Karpas-422 (cell line): Measurements from ENCODE around the gene ERC2. TPM values are rescaled to one million over a fixed set of nuclear protein-coding genes. Genes with fewer than 3 reads are reported as not detected.
"Not testable (repeated sequence)": the region's sequence is repeated elsewhere in the genome, so short reads cannot be mapped to it uniquely, and the experiment has no call there.

ENCODE experiments used
- DNase-seq: peaks from one replicate; pipeline ENCODE4 v3.0.0-alpha.2; 2015
- H2AFZ ChIP-seq: fragments of 200-600 bp; sonication (generic); 2 replicates; pipeline ENCODE4 v1.6.1; 2014; ENCODE audit warnings: antibody characterized with exemption, low read length, mixed read lengths
- H3K27ac ChIP-seq: fragments of 200-600 bp; sonication (generic); 2 replicates; pipeline ENCODE4 v1.5.1; 2014; ENCODE audit warnings: mild to moderate bottlenecking, low read length, moderate library complexity
- H3K27me3 ChIP-seq: fragments of 200-600 bp; sonication (generic); 2 replicates; pipeline ENCODE4 v1.6.1; 2014; ENCODE audit warnings: low read length, mixed read lengths
- H3K36me3 ChIP-seq: fragments of 200-600 bp; sonication (generic); 2 replicates; pipeline ENCODE4 v1.6.1; 2014; ENCODE audit warnings: low read length, mixed read lengths; ENCODE audit not compliant: insufficient read depth
- H3K4me1 ChIP-seq: fragments of 200-600 bp; sonication (generic); 2 replicates; pipeline ENCODE4 v1.6.1; 2014; ENCODE audit warnings: mild to moderate bottlenecking, low read length, mixed read lengths
- H3K4me2 ChIP-seq: fragments of 200-600 bp; sonication (generic); 2 replicates; pipeline ENCODE4 v1.6.1; 2014; ENCODE audit warnings: low read length, low read depth, mild to moderate bottlenecking; ENCODE audit not compliant: poor library complexity, severe bottlenecking
- H3K4me3 ChIP-seq: fragments of 200-600 bp; sonication (generic); 2 replicates; pipeline ENCODE4 v1.5.1; 2014; ENCODE audit warnings: mild to moderate bottlenecking, antibody characterized with exemption, low read length, mixed read lengths
- H3K79me2 ChIP-seq: fragments of 200-600 bp; sonication (generic); 2 replicates; pipeline ENCODE4 v1.6.1; 2014; ENCODE audit warnings: mild to moderate bottlenecking, low read length, mixed read lengths
- H3K9ac ChIP-seq: fragments of 200-600 bp; sonication (generic); 2 replicates; pipeline ENCODE4 v1.6.0; 2014; ENCODE audit warnings: low read length
- H3K9me2 ChIP-seq: fragments of 200-600 bp; sonication (generic), shearing (Covaris generic); replicated peaks from 2 replicates; pipeline ENCODE4 v1.6.0; 2014; ENCODE audit warnings: mild to moderate bottlenecking, low read length, moderate library complexity; ENCODE audit not compliant: insufficient read depth
- H3K9me3 ChIP-seq: fragments of 300-700, 200-600 bp; sonication (generic); 2 replicates; pipeline ENCODE4 v1.6.1; 2014; ENCODE audit warnings: low read length, mixed read lengths
- H4K20me1 ChIP-seq: fragments of 200-600 bp; sonication (generic); 2 replicates; pipeline ENCODE4 v1.6.1; 2014; ENCODE audit warnings: mild to moderate bottlenecking, antibody characterized with exemption, low read length, low read depth; ENCODE audit not compliant: insufficient read depth
- total RNA-seq: library from RNA; depleted of rRNA; stranded (reverse); fragments of >200 nt; shearing (Covaris generic); gene quantifications from 2 replicates; pipeline ENCODE4 v1.2.3, GENCODE V29; 2014; ENCODE audit warnings: low replicate concordance

ERC2 gene
- total RNA-seq, 1 experiment from 2014 or later = 3.7 TPM

GRCh38 chr3:56015374-56015773 is 452.9 kb downstream of the ERC2 start:
- not testable (repeated sequence) for H3K4me1 ChIP-seq, H3K9me3 ChIP-seq

GRCh38 chr3:56012721-56013120 is 455.5 kb downstream of the ERC2 start:
- no peaks in the 10 kb centered on the region for H3K36me3 ChIP-seq
- H3K9me3 ChIP-seq = no peaks in the 10 kb centered on the region
- no peak overlapping the region for H3K4me2 ChIP-seq
- H4K20me1 ChIP-seq = no peaks in the 10 kb centered on the region
- H3K4me3 ChIP-seq = no peak overlapping the region
- H2AFZ ChIP-seq = no peak overlapping the region
- no peak for DNase-seq
- H3K4me1 ChIP-seq = no peaks in the 10 kb centered on the region
- H3K9ac ChIP-seq = no peak overlapping the region
- no peaks in the 10 kb centered on the region for H3K9me2 ChIP-seq
- H3K27ac ChIP-seq = no peak overlapping the region
- no peaks in the 10 kb centered on the region for H3K79me2 ChIP-seq
- no peaks in the 10 kb centered on the region for H3K27me3 ChIP-seq

More at GRCh38 chr3:56015374-56015773, 452.9 kb downstream of the ERC2 start:
- not testable (repeated sequence) for H3K4me2 ChIP-seq, H3K27me3 ChIP-seq, DNase-seq, H2AFZ ChIP-seq, H4K20me1 ChIP-seq, H3K9ac ChIP-seq, H3K36me3 ChIP-seq, H3K9me2 ChIP-seq, H3K4me3 ChIP-seq, H3K27ac ChIP-seq, H3K79me2 ChIP-seq

GRCh38 chr3:56005196-56005805 is 463.0 kb downstream of the ERC2 start:
- no peak overlapping the region for H3K4me2 ChIP-seq
- H2AFZ ChIP-seq = no peak overlapping the region
- H3K27me3 ChIP-seq = no peaks in the 10 kb centered on the region
- no peak overlapping the region for H3K4me3 ChIP-seq
- H3K36me3 ChIP-seq = no peaks in the 10 kb centered on the region
- no peaks in the 10 kb centered on the region for H3K79me2 ChIP-seq
- no peak overlapping the region for H3K9ac ChIP-seq
- no peak overlapping the region for H3K27ac ChIP-seq
- no peaks in the 10 kb centered on the region for H3K9me2 ChIP-seq
- peak; percentile 7 for DNase-seq
- no peaks in the 10 kb centered on the region for H3K9me3 ChIP-seq
- H3K4me1 ChIP-seq = no peaks in the 10 kb centered on the region
- H4K20me1 ChIP-seq = no peaks in the 10 kb centered on the region

GRCh38 chr3:56003129-56003528 is 465.1 kb downstream of the ERC2 start:
- H3K4me1 ChIP-seq = no peaks in the 10 kb centered on the region
- no peaks in the 10 kb centered on the region for H4K20me1 ChIP-seq
- no peak overlapping the region for H3K9ac ChIP-seq
- no peaks in the 10 kb centered on the region for H3K36me3 ChIP-seq
- H3K27me3 ChIP-seq = 0 out of 2 replicates have a peak, but pooled peaks cover 5% of the 10 kb centered on the region
- no peaks in the 10 kb centered on the region for H3K9me2 ChIP-seq
- H3K4me3 ChIP-seq = no peak overlapping the region
- H3K27ac ChIP-seq = no peak overlapping the region
- no peaks in the 10 kb centered on the region for H3K9me3 ChIP-seq
- no peak overlapping the region for H3K4me2 ChIP-seq
- no peak overlapping the region for H2AFZ ChIP-seq
- DNase-seq = no peak
- no peaks in the 10 kb centered on the region for H3K79me2 ChIP-seq

- Histone ChIP-seq H3K4me1 (no peaks in the 10 kb centered on the region), H3K9me3 (no peaks in the 10 kb centered on the region), H2AFZ (no peak overlapping the region), H3K36me3 (no peaks in the 10 kb centered on the region), H3K27me3 (0 out of 2 replicates have a peak, but pooled peaks cover 5% of the 10 kb centered on the region), H4K20me1 (no peaks in the 10 kb centered on the region), H3K4me3 (no peak overlapping the region), H3K9me2 (no peaks in the 10 kb centered on the region), H3K4me2 (no peak overlapping the region), H3K79me2 (no peaks in the 10 kb centered on the region), H3K27ac (no peak overlapping the region), H3K9ac (no peak overlapping the region)
- DNase-seq = no peak
Observed at GRCh38 chr3:56001991-56002390, 466.3 kb downstream of the ERC2 start.

- 0 out of 2 replicates have a peak, but pooled peaks cover 5% of the 10 kb centered on the region for H3K27me3 ChIP-seq
- H4K20me1 ChIP-seq = no peaks in the 10 kb centered on the region
Observed at GRCh38 chr3:56001537-56001936, 466.7 kb downstream of the ERC2 start.

GRCh38 chr3:55989366-55989765 is 478.9 kb downstream of the ERC2 start:
- DNase-seq = no peak
- H3K27me3 ChIP-seq = no peaks in the 10 kb centered on the region
- H2AFZ ChIP-seq = no peak overlapping the region
- no peaks in the 10 kb centered on the region for H3K4me1 ChIP-seq
- H3K27ac ChIP-seq = no peak overlapping the region
- H3K36me3 ChIP-seq = no peaks in the 10 kb centered on the region
- no peaks in the 10 kb centered on the region for H4K20me1 ChIP-seq
- H3K9me2 ChIP-seq = no peaks in the 10 kb centered on the region
- H3K4me2 ChIP-seq = no peak overlapping the region
- H3K9me3 ChIP-seq = no peaks in the 10 kb centered on the region
- no peak overlapping the region for H3K4me3 ChIP-seq
- H3K9ac ChIP-seq = no peak overlapping the region
- H3K79me2 ChIP-seq = no peaks in the 10 kb centered on the region

More at GRCh38 chr3:56001537-56001936, 466.7 kb downstream of the ERC2 start:
- Histone ChIP-seq H3K9ac (no peak overlapping the region), H3K4me3 (no peak overlapping the region), H3K36me3 (no peaks in the 10 kb centered on the region), H3K9me3 (no peaks in the 10 kb centered on the region), H3K9me2 (no peaks in the 10 kb centered on the region), H3K27ac (no peak overlapping the region), H3K4me1 (no peaks in the 10 kb centered on the region), H3K79me2 (no peaks in the 10 kb centered on the region), H3K4me2 (no peak overlapping the region), H2AFZ (no peak overlapping the region)
- no peak for DNase-seq

- no peaks in the 10 kb centered on the region for H3K79me2 ChIP-seq
- no peaks in the 10 kb centered on the region for H3K27me3 ChIP-seq
- no peaks in the 10 kb centered on the region for H3K9me3 ChIP-seq
- H4K20me1 ChIP-seq = no peaks in the 10 kb centered on the region
- no peaks in the 10 kb centered on the region for H3K9me2 ChIP-seq
- H3K9ac ChIP-seq = no peak overlapping the region
- no peak overlapping the region for H3K27ac ChIP-seq
- H3K4me2 ChIP-seq = no peak overlapping the region
- DNase-seq = no peak
- no peak overlapping the region for H2AFZ ChIP-seq
- H3K36me3 ChIP-seq = no peaks in the 10 kb centered on the region
- no peak overlapping the region for H3K4me3 ChIP-seq
- no peaks in the 10 kb centered on the region for H3K4me1 ChIP-seq
Observed at GRCh38 chr3:55988905-55989304, 479.4 kb downstream of the ERC2 start.
